ENCODE results near the gene ZCCHC24.

Gene ZCCHC24

GRCh38 chr10:79360499-79361342 is 84.7 kb downstream of the ZCCHC24 start:
- DNase-seq (ENCODE audit: low read depth in 2 of 2): no peak

GRCh38 chr10:79359816-79360498 is 85.5 kb downstream of the ZCCHC24 start:
- no peak for DNase-seq (ENCODE audit: low read depth in 2 of 2)

GRCh38 chr10:79358811-79359210 is 86.6 kb downstream of the ZCCHC24 start:
- no peak for DNase-seq (ENCODE audit: low read depth in 2 of 2)

- no peak for DNase-seq (ENCODE audit: low read depth in 2 of 2)
Measured at GRCh38 chr10:79357180-79357579, 88.2 kb downstream of the ZCCHC24 start.

- DNase-seq (ENCODE audit: low read depth in 2 of 2): no peak
Measured at GRCh38 chr10:79356104-79356503, 89.3 kb downstream of the ZCCHC24 start.

- no peak for DNase-seq (ENCODE audit: low read depth in 2 of 2)
Measured at GRCh38 chr10:79355420-79356017, 89.9 kb downstream of the ZCCHC24 start.

GRCh38 chr10:79354615-79355014 is 90.8 kb downstream of the ZCCHC24 start:
- DNase-seq (ENCODE audit: low read depth in 2 of 2): no peak

GRCh38 chr10:79354141-79354540 is 91.3 kb downstream of the ZCCHC24 start:
- no peak for DNase-seq (ENCODE audit: low read depth in 2 of 2)

- DNase-seq (ENCODE audit: low read depth in 2 of 2): no peak
Measured at GRCh38 chr10:79353726-79354125, 91.7 kb downstream of the ZCCHC24 start.

GRCh38 chr10:79353000-79353406 is 92.4 kb downstream of the ZCCHC24 start:
- no peak for DNase-seq (ENCODE audit: low read depth in 2 of 2)

GRCh38 chr10:79352035-79352877 is 93.2 kb downstream of the ZCCHC24 start:
- DNase-seq (ENCODE audit: low read depth in 2 of 2): no peak

GRCh38 chr10:79351332-79351731 is 94.1 kb downstream of the ZCCHC24 start:
- no peak for DNase-seq (ENCODE audit: low read depth in 2 of 2)

- no peak for DNase-seq (ENCODE audit: low read depth in 2 of 2)
Measured at GRCh38 chr10:79350407-79351154, 94.8 kb downstream of the ZCCHC24 start.

GRCh38 chr10:79349766-79350406 is 95.5 kb downstream of the ZCCHC24 start:
- DNase-seq (ENCODE audit: low read depth in 2 of 2): no peak

- no peak for DNase-seq (ENCODE audit: low read depth in 2 of 2)
Measured at GRCh38 chr10:79349072-79349491, 96.3 kb downstream of the ZCCHC24 start.

GRCh38 chr10:79348640-79348988 is 96.8 kb downstream of the ZCCHC24 start:
- DNase-seq (ENCODE audit: low read depth in 2 of 2): no peak

GRCh38 chr10:79347894-79348639 is 97.4 kb downstream of the ZCCHC24 start:
- DNase-seq (ENCODE audit: low read depth in 2 of 2): peak; percentile 70 to 75

GRCh38 chr10:79347226-79347893 is 98.1 kb downstream of the ZCCHC24 start, which contains the start of gene PPIF:
PPIF (plus strand) TSS chr10:79347469; CDS start chr10:79347549, 80 bp downstream.
- DNase-seq (ENCODE audit: low read depth in 2 of 2): peak; percentile 89 to 93
